ENCODE data around the gene TSHZ3.

The TSHZ3 gene

DNA sequence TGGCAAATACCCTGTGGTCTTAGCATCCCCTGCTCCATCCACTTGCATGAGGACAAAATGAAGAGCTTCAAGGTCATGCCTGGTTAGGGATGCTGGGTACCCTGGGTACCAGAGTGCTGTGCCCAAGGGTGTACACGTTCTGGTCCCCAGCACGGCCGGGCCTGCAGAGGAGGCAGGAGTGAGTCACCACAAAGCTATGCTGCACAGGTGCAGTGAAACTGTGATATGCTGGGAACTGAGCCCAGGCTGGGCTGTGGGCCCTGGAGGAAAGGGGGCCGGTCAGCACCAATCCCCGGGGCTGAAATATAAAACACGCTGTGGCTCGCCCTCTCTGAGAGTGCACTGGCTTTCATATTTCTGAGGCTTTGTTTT, 95.1 kb downstream of the TSHZ3 start:
- DNase-seq (ENCODE audit: low spot score) = no peak
- TF ChIP-seq, protein P1, sequence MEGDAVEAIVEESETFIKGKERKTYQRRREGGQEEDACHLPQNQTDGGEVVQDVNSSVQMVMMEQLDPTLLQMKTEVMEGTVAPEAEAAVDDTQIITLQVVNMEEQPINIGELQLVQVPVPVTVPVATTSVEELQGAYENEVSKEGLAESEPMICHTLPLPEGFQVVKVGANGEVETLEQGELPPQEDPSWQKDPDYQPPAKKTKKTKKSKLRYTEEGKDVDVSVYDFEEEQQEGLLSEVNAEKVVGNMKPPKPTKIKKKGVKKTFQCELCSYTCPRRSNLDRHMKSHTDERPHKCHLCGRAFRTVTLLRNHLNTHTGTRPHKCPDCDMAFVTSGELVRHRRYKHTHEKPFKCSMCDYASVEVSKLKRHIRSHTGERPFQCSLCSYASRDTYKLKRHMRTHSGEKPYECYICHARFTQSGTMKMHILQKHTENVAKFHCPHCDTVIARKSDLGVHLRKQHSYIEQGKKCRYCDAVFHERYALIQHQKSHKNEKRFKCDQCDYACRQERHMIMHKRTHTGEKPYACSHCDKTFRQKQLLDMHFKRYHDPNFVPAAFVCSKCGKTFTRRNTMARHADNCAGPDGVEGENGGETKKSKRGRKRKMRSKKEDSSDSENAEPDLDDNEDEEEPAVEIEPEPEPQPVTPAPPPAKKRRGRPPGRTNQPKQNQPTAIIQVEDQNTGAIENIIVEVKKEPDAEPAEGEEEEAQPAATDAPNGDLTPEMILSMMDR (IDR thresholded peaks at IDR 0.05; ENCODE audit: extremely low read depth, insufficient read depth, missing control alignments) = no peak

DNA sequence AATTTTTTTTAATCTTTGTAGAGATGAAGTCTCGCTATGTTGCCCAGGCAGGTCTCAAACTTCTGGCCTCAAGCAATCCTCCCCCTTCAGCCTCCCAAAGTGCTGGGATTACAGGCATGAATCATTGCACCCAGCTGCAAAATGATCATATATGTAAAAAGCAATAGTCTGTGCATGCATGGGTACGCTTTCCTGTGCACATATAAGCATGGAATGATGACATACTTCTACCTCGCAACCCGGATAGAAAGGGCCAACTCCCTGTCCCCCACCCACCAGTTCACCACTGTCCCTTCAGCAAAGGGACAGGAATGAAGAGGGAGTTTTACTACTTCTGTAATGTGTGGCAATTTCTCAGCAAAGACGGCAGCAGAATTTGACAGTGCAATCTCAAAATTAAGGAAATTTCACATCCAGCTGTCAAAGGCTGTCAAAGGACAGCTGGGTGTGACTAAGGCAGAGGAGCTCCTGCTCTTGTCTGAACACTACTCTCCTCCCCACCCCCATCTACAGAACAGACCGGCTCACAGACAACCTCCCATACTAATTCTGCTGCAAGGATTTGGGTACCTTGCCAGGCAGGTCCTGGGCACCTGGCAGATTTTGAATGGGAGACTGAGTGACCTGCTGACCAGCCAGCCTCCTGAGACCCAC, 95.6 kb downstream of the TSHZ3 start:
- no peak for DNase-seq (ENCODE audit: low spot score)
- in situ Hi-C loops (cut with MboI; ENCODE audit: low pct_unique_long_range_greater_than_20kb, low sequenced_read_pairs, unreplicated experiment) = no loop called here
- TF ChIP-seq, protein P1 (IDR thresholded peaks at IDR 0.05; ENCODE audit: extremely low read depth, insufficient read depth, missing control alignments) = no peak

More for the DNA sequence above, 95.1 kb downstream of the TSHZ3 start:
- in situ Hi-C loops (cut with MboI; ENCODE audit: low pct_unique_long_range_greater_than_20kb, low sequenced_read_pairs, unreplicated experiment) = no loop called here

DNA sequence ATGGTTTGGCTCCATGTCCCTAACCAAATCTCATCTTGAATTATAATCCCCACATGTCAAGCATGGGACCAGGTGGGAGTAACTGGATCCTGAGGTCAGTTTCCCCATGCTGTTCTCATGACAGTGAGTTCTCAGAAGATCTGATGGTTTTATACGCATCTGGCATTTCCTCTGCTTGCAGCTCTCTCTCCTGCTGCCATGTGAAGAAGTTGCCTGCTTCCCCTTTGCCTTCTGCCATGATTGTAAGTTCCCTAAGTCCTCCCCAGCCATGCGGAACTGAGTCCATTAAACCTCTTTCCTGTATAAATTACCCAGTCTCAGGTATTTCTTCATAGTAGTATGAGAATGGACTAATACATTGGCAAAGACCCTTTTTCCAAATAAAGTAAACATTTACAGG, 96.8 kb downstream of the TSHZ3 start:
- TF ChIP-seq, protein P1 (IDR thresholded peaks at IDR 0.05; ENCODE audit: extremely low read depth, insufficient read depth, missing control alignments) = no peak
- in situ Hi-C loops (cut with MboI; ENCODE audit: low pct_unique_long_range_greater_than_20kb, low sequenced_read_pairs, unreplicated experiment) = no loop called here
- DNase-seq (ENCODE audit: low spot score) = no peak

DNA sequence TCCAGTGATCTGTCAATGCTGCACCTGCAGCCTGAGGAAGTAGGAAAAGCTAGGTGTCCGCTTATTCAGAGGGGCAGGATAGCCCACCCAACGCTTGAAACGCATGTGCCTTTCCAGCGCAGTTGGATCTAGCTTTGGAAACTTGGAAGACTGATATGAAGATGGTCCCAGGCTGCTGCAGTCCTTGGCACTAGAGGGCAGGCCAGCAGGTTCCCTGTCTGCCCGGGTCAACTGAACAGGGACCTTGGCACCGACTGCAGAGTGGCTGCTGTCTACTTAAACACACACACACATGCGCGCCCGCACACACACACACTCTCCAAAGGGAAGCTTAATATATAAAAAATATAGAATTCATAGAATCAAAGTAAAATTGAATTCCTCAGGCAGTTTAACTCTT, 100.0 kb downstream of the TSHZ3 start:
- no peak for DNase-seq (ENCODE audit: low spot score)
- TF ChIP-seq, protein P1 (IDR thresholded peaks at IDR 0.05; ENCODE audit: extremely low read depth, insufficient read depth, missing control alignments) = no peak
- in situ Hi-C loops (cut with MboI; ENCODE audit: low pct_unique_long_range_greater_than_20kb, low sequenced_read_pairs, unreplicated experiment) = no loop called here

DNA sequence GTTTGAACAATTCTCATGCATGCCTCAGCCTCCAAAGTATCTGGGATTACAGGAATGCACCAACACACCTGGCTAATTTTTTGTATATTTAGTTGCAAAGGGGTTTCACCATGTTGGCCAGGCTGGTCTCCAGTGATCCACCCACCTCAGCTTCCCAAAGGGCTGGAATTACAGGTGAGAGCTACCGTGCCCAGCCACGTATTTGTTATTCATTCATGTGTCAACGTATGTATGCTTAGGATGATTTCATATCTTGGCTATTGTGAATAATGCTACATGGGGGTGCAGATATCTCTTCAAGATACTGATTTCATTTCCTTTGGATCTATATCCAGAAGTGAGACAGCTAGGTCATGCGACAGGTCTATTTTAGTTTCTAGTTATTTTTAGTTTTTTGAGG, 113.4 kb downstream of the TSHZ3 start:
- in situ Hi-C loops (cut with MboI; ENCODE audit: low pct_unique_long_range_greater_than_20kb, low sequenced_read_pairs, unreplicated experiment) = no loop called here
- TF ChIP-seq, protein P1 (IDR thresholded peaks at IDR 0.05; ENCODE audit: extremely low read depth, insufficient read depth, missing control alignments) = no peak
- DNase-seq (ENCODE audit: low spot score) = no peak

DNA sequence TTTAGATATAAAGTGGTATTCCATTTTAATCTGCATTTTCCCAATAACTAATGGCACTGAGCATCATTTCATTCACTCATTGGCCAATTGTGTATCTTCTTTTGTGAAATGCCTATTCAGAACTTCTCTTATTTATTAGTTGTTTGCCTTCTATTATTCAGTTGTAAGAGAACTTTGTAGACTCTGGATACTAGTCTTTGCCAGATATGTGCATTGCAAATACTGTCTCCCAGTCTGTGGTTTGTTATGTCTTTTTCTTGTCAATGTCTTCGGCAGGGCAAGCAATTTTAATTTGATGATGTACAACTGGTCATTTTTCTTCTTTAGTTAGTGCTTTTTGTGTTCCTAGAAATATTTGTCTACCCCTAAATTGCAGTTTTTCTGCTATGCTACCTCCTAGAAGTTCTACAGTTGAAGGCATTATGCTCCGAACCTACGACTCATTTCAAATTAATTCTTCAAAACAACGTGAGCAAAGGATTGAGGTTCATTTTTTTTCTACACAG, 115.9 kb downstream of the TSHZ3 start:
- no peak for DNase-seq (ENCODE audit: low spot score)
- TF ChIP-seq, protein P1 (IDR thresholded peaks at IDR 0.05; ENCODE audit: extremely low read depth, insufficient read depth, missing control alignments) = no peak
- in situ Hi-C loops (cut with MboI; ENCODE audit: low pct_unique_long_range_greater_than_20kb, low sequenced_read_pairs, unreplicated experiment) = no loop called here
